Prostate gland (tissue), 2 donors: ENCODE measurements around the gene LHPP.

ENCODE experiments used
- POLR2AphosphoS5 ChIP-seq: sonication (generic); formaldehyde crosslinking; IDR thresholded peaks from one replicate; pipeline ENCODE4 v1.6.1; 2017; ENCODE audit warnings: antibody characterized with exemption
- TF ChIP-seq, protein P1 (sequence below), 4 experiments: fragments of 200-600 bp in 2 of 4; fragments of 450-650 bp in 2 of 4; sonication (generic) in 2 of 4; IDR thresholded peaks; 1 replicate in 3 of 4; 2 replicates in 1 of 4; pipeline ENCODE4 v1.5.1; 2016 to 2019; ENCODE audit warnings: antibody characterized with exemption in 4 of 4, mild to moderate bottlenecking in 2 of 4, moderate library complexity in 2 of 4

DNA sequence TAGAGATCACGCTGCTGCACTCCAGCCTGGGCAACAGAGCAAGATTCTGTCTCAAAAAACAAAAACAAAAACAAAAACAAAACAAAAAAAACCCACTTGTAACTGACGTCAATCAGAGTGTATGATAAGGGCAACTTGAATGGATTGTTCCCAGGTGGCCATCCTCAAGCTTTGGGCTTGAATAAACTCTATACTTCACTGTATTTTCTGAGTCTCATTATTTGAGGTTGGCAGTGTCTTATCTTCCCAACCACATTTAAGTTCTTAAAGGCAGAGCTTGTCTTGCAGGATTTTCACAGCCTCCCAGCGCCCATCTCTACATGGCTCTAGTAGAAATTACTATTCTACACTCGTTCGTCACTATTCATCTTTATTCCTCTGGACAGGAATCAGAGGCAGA lies 37.8 kb upstream of the LHPP start:
- TF ChIP-seq, protein P1, sequence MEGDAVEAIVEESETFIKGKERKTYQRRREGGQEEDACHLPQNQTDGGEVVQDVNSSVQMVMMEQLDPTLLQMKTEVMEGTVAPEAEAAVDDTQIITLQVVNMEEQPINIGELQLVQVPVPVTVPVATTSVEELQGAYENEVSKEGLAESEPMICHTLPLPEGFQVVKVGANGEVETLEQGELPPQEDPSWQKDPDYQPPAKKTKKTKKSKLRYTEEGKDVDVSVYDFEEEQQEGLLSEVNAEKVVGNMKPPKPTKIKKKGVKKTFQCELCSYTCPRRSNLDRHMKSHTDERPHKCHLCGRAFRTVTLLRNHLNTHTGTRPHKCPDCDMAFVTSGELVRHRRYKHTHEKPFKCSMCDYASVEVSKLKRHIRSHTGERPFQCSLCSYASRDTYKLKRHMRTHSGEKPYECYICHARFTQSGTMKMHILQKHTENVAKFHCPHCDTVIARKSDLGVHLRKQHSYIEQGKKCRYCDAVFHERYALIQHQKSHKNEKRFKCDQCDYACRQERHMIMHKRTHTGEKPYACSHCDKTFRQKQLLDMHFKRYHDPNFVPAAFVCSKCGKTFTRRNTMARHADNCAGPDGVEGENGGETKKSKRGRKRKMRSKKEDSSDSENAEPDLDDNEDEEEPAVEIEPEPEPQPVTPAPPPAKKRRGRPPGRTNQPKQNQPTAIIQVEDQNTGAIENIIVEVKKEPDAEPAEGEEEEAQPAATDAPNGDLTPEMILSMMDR (IDR thresholded peaks at IDR 0.05) = no peak
- no peak for TF ChIP-seq POLR2AphosphoS5
